ENCODE data around the gene PHLDB1. TPM values are rescaled to one million over a fixed set of nuclear protein-coding genes. Genes with fewer than 3 reads are reported as not detected.
"Not testable (repeated sequence)": the region's sequence is repeated elsewhere in the genome, so short reads cannot be mapped to it uniquely, and the experiment has no call there.

Gene PHLDB1
- total RNA-seq, 1 donor from 2014 or later, result 120 TPM

- Mint-ChIP-seq H3K36me3 (ENCODE audit: low read depth) (no peaks in the 10 kb centered on the region), H3K27me3 (ENCODE audit: low read depth) (no peaks in the 10 kb centered on the region), H3K27ac (ENCODE audit: unreplicated experiment) (peak overlapping the region; percentile 23), H3K9me3 (no peaks in the 10 kb centered on the region), H3K4me1 (peaks cover 29% of the 10 kb centered on the region), H3K4me3 (no peak overlapping the region)
- no peak for DNase-seq (ENCODE audit: low read depth, low spot score)
- TF ChIP-seq, protein P1, sequence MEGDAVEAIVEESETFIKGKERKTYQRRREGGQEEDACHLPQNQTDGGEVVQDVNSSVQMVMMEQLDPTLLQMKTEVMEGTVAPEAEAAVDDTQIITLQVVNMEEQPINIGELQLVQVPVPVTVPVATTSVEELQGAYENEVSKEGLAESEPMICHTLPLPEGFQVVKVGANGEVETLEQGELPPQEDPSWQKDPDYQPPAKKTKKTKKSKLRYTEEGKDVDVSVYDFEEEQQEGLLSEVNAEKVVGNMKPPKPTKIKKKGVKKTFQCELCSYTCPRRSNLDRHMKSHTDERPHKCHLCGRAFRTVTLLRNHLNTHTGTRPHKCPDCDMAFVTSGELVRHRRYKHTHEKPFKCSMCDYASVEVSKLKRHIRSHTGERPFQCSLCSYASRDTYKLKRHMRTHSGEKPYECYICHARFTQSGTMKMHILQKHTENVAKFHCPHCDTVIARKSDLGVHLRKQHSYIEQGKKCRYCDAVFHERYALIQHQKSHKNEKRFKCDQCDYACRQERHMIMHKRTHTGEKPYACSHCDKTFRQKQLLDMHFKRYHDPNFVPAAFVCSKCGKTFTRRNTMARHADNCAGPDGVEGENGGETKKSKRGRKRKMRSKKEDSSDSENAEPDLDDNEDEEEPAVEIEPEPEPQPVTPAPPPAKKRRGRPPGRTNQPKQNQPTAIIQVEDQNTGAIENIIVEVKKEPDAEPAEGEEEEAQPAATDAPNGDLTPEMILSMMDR (conservative IDR thresholded peaks at IDR 0.05), result no peak
Measured at GRCh38 chr11:118687906-118688305, 80.5 kb downstream of the PHLDB1 start.

DNA sequence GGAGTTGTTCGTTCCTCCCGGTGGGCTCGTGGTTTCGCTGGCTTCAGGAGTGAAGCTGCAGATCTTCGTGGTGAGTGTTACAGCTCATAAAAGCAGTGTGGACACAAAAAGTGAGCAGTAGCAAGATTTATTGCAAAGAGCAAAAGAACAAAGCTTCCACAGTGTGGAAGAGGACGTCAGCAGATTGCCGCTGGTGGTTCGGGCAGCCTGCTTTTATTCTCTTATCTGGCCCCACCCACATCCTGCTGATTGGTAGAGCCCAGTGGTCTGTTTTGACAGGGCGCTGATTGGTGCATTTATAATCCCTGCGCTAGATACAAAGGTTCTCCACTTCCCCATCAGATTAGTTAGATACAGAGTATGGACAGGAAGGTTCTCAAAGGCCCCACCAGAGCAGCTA is 80.9 kb downstream of the PHLDB1 start:
- peaks cover 29% of the 10 kb centered on the region for H3K4me1 Mint-ChIP-seq
- H3K4me3 Mint-ChIP-seq, result not testable (repeated sequence)

GRCh38 chr11:118688851-118689502 is 81.6 kb downstream of the PHLDB1 start:
- Mint-ChIP-seq H3K4me1 (peaks cover 29% of the 10 kb centered on the region), H3K27me3 (ENCODE audit: low read depth) (no peaks in the 10 kb centered on the region), H3K9me3 (no peaks in the 10 kb centered on the region), H3K27ac (ENCODE audit: unreplicated experiment) (no peak overlapping the region), H3K4me3 (peak overlapping the region; percentile 23), H3K36me3 (ENCODE audit: low read depth) (no peaks in the 10 kb centered on the region)
- DNase-seq (ENCODE audit: low read depth, low spot score), result no peak
- TF ChIP-seq, protein P1 (conservative IDR thresholded peaks at IDR 0.05), result no peak

More for the DNA sequence above, 80.9 kb downstream of the PHLDB1 start:
- H3K27me3 Mint-ChIP-seq (ENCODE audit: low read depth); H3K9me3 Mint-ChIP-seq; DNase-seq (ENCODE audit: low read depth, low spot score); H3K36me3 Mint-ChIP-seq (ENCODE audit: low read depth): not testable (repeated sequence)
- H3K27ac Mint-ChIP-seq (ENCODE audit: unreplicated experiment), result peak overlapping the region; percentile 23

DNA sequence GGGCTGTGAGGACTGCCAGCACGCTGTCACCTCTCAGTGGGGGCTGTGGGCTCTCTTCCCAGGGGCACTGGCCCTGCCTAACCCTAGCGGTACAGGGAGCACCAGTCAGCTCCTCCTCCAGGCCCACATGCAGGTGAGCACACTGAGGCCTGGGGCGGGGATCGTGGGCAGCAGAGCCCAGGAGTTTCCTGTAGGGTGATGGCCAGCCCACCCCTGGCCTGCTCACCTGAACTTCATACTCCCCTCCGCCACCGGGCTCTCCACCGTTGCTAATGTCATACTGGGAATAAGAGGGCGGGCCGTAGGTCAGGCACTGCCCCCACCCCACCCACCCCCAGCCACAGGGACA is 82.1 kb downstream of the PHLDB1 start:
- Mint-ChIP-seq H3K27ac (ENCODE audit: unreplicated experiment) (no peak overlapping the region), H3K4me1 (peaks cover 29% of the 10 kb centered on the region), H3K4me3 (peak overlapping the region; percentile 23), H3K36me3 (ENCODE audit: low read depth) (no peaks in the 10 kb centered on the region), H3K9me3 (no peaks in the 10 kb centered on the region), H3K27me3 (ENCODE audit: low read depth) (no peaks in the 10 kb centered on the region)
- DNase-seq (ENCODE audit: low read depth, low spot score), result no peak
- TF ChIP-seq, protein P1 (conservative IDR thresholded peaks at IDR 0.05), result no peak

- TF ChIP-seq, protein P1 (conservative IDR thresholded peaks at IDR 0.05), result peak; percentile 85
- H3K36me3 Mint-ChIP-seq (ENCODE audit: low read depth), result no peaks in the 10 kb centered on the region
- peak overlapping the region; percentile 80 for H3K4me3 Mint-ChIP-seq
- no peaks in the 10 kb centered on the region for H3K27me3 Mint-ChIP-seq (ENCODE audit: low read depth)
- DNase-seq (ENCODE audit: low read depth, low spot score), result peak; percentile 95
- peak overlapping the region; percentile 97 for H3K27ac Mint-ChIP-seq (ENCODE audit: unreplicated experiment)
- peaks cover 29% of the 10 kb centered on the region for H3K4me1 Mint-ChIP-seq
- H3K9me3 Mint-ChIP-seq, result no peaks in the 10 kb centered on the region
Measured at GRCh38 chr11:118689852-118690552, 82.6 kb downstream of the PHLDB1 start.

All from neural crest cell (in vitro differentiated cells).